Measurements from ENCODE around the gene PLCB1.
"Not testable (repeated sequence)": the region's sequence is repeated elsewhere in the genome, so short reads cannot be mapped to it uniquely, and the experiment has no call there.

PLCB1 gene

DNA sequence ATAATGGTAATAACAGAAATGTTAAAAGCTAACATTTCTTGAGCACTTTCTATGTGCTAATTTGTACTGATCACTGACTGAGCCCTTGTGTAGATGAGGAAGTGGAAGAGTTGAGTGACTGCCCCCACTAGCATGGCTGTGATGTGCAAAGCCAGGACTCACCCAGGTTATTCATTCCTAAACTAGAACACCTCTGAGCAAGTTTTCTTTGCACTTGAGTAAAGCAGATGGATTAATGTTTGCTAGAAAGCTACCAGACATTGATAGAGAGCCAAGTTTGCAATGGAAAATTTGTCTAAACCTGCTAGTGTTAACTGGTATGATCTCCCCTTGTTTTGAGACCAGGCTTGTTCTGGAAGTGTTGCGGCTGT lies 469.5 kb downstream of the PLCB1 start:
- no peak for DNase-seq (ENCODE audit: low read depth, low spot score)

DNA sequence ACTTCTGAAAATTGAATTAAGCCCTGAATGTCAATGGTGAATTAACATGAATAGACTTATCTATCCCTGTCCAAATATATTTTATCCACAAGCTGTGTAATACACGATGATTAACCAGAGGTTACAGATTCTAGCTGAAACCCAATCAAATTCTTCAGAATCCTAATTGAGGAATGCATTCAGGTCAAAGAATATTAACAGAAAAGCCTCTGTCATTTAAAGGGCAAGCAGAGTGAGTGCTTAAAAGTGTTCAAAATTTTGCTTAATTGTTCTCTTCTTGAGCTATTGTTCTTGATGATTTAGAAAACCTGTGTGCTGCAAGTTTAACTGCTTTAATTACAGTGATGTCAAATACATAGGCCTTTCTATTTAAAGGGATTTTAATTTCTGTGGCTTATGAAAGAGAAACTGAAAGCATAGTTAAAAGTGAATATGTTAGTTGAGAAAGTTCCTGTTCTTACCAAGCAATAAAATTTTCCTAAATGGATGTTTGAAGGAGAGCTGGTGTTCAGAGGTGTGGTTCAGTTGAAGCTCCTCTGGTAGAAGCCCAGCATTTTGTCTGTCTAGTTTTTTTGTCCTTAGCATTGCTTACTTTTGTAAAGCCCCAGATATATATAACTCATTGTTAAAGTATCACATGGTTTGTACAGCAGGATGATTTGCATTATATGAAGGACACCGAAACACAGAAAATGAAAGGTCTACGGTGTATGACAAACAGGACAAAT lies 470.5 kb downstream of the PLCB1 start:
- DNase-seq (ENCODE audit: low read depth, low spot score) = no peak

DNA sequence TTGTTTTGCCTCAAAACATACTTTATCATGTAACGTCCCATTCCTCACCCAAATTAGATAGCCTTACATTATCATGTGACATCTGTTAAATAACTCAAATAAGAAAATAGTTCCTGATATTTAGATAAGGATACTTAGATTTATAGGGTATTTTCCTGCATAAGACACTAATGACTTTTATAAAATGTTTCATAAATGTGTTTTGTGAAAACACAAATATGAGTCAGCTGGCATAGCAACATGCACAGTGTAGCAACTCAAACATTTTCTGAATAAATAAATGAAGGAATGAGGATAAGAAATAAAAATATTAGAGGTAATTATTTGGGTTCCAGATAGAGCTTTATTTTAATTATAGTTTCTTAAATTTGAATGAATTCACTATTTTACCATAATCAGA lies 476.4 kb downstream of the PLCB1 start:
- no peak for DNase-seq (ENCODE audit: low read depth, low spot score)

- DNase-seq (ENCODE audit: low read depth, low spot score) = no peak
These were observed 484.7 kb downstream of the PLCB1 start for GRCh38 chr20:8616792-8617191.

DNA sequence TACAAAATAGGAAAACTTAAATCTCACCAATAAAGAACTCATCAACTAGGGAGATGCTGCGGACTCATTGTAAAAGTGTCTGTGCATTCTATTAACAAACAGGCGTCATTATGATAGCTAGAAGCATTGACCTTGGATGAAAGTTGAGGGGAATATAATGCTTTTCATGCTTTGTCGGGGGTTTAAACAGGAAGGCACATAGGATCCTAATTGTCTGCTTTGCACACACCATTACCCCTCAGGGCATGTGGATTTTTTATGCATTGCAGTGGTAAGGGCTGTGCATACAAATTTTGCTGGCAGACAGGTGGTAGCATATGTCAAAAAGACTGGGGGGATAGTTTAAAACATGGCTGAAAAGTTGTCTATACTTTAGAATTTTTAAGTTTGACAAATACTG lies 488.9 kb downstream of the PLCB1 start:
- DNase-seq (ENCODE audit: low read depth, low spot score) = no peak

DNA sequence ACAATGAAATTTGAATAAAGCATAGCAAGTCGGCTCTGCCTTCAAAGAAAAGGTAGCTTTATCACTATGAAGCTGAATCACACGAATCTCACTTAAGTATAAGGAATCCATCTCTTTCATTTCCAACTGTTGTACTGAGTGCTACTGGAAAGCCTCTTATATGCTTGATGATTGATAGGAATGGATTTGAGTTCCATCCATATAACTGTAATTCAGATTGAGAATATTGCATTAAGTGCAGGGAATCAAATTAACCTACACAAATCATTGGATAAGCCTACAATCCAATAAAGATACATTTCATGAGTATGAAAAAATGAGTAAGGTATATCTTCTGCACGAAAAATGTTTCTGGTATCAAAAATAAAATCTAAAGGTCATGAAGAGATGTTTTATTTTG lies 492.0 kb downstream of the PLCB1 start:
- DNase-seq (ENCODE audit: low read depth, low spot score) = no peak

DNA sequence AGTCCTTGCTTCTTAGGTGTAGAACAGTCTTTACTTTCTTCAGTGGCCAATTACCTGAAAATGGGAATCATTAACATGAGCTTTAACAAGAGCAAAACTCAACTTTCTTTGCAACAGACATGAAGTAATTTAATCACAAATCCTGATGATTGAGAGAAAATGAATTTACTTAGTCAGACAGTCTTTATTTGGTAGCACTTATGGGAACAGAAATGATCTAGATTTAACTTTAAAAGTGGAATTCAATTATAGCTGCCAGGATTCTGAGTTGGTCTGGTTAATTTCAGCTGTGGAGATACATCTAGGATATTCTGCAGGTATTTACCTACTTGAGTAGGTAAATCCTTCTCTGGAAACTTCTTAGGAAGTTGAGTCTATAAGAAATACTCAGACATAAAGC lies 492.6 kb downstream of the PLCB1 start:
- DNase-seq (ENCODE audit: low read depth, low spot score) = no peak

DNA sequence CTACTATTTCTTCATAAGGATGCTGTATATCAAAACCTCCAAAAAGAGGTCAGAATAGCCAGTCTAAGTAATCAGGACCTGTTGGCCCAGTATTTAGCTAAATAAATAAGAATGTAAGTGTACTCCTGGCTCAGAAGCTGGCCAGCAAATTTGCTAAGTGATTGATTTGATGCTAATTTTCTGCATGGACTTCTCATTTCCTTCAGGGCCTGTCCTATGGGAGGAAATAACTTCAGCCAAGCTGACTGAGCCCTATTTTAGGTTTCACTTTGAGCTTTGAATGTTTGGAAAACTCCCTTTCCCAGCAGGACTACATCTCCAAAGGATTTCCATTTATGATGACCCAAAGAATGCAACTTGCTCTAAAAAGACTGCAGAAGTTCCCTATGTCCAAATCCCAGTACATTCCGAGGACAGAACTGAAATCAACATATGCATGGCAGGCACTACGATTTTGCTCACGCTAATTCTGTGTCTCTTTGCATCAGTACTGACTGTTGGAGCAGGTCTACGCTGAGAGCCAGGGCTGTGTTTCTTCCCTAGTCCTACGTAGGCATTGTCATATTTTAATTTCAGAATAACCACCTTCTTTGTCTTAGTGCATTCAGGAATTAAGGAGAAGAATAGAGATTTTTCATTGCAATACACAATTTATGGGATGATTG lies 495.4 kb downstream of the PLCB1 start:
- no peak for DNase-seq (ENCODE audit: low read depth, low spot score)

DNA sequence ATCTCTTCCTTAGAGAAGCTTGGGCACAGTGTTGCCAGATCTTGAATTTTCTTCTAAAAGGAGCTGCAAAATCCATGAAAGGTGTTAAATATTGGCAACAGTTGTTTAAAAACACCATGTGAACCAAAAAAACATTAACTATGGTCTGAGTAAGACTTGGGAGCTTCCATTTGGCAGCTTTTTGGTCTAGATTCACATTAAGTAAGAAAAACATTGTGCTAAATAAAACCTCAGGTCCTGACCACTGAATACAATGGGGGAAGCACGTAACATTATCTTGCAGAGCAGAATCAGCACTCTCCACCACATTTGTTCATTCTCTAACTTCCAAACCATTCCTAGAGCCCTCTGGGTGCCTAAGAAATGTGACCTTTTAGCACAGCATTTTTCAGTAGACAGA lies 499.2 kb downstream of the PLCB1 start:
- DNase-seq (ENCODE audit: low read depth, low spot score) = no peak

DNA sequence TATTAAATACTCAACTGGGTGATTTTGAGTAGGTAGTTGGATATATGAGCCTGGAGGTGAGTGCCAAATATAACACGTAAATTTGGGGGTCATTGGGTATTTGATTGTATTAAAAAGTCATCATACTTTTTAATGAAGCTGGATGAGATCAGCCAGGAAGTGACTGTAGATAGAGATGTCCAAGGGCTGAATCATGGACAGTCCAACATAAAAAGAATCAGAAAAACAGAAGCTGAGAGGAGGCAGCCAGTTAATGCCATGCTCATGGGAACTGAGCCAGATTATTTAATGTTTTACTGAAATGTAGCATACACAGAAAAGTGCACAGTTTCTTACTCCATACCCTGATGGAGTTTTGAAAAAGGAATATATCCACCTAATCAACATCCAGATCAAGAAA lies 501.3 kb downstream of the PLCB1 start:
- no peak for DNase-seq (ENCODE audit: low read depth, low spot score)

DNA sequence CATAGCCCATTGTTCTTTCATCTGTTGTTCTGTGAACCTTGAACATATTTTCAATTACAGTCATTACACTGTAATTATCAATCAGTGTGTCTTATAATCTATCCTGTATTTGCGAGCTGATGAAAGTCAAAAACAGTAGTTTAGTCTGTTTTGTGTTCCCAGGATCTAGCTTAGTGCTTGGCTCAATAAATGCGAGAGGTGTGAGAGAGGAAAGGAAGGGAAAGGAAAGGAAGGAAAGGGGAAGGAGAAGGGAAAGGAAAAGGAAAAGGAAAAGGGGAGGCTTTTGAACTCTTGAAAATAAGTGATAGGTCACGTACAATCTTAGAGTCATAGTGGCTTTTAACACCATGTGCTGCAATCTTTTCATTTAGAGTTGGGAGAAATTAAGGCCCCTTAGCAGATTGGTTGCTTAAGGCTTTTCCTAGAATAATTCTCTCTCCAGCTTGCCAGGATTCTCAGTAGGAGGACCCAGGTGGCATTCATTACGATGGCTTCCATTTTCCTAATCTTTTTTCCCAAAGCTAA lies 503.0 kb downstream of the PLCB1 start:
- DNase-seq (ENCODE audit: low read depth, low spot score) = no peak

- DNase-seq (ENCODE audit: low read depth, low spot score) = no peak
These were observed 503.8 kb downstream of the PLCB1 start for GRCh38 chr20:8635837-8636236.

- no peak for DNase-seq (ENCODE audit: low read depth, low spot score)
These were observed 507.2 kb downstream of the PLCB1 start for GRCh38 chr20:8639112-8639778.

DNA sequence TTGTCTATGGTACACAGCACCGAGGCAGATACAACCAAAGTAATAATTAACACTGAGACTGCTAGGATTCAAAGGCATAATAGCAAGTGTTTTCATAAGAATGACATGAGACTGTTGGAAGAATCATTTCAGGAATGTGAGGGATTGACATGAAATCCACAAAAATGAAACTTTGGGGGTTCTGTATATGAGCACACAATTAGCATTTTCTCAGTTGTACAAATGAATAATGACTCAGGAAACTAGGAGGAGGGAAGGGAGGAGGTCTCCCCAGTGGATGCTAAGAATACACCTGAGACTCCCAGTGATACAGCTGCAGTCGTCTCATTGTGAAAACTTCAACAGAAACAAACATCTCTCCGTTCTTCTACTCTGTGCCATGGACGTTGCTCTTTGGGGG lies 508.4 kb downstream of the PLCB1 start:
- DNase-seq (ENCODE audit: low read depth, low spot score) = no peak

DNA sequence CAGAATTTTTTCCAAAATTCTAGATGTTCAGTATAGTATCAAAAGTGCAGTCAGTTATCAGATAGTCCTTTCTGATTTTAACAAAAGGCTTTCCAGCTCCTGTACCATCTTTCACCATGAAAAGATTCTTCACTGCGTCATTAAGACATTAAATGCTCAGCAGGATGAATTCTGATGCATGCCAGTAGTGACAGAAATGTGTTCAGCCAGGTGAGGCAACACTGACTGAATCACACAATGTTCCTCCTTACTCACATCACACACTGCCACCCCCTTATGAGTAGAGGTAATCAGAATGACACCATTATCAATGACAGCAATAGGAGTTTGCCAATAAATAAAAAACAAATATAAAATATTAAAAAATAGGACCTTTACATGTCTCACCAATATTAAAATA lies 510.2 kb downstream of the PLCB1 start:
- no peak for DNase-seq (ENCODE audit: low read depth, low spot score)

GRCh38 chr20:8644468-8644867 lies 512.4 kb downstream of the PLCB1 start:
- DNase-seq (ENCODE audit: low read depth, low spot score) = not testable (repeated sequence)

DNA sequence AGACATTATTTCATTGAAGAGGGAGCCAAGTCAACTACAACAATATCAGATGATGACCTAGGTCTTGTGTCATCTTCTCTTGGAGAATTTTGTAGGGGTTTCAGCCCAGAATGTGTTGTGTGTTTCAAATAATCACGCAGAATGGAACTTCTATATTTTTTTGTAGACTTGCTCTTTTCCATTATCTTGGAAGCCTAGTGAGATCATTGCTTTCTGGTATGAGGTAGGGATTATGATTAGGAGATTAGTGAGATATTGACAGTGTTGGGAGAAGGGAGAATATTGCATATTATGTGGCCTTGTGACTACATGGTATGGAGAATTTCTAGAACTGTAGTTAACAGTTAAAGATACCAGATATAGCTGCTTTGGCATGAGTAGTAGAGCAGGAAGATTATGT lies 513.3 kb downstream of the PLCB1 start:
- no peak for DNase-seq (ENCODE audit: low read depth, low spot score)

- DNase-seq (ENCODE audit: low read depth, low spot score) = no peak
These were observed 514.0 kb downstream of the PLCB1 start for GRCh38 chr20:8646033-8646441.

- no peak for DNase-seq (ENCODE audit: low read depth, low spot score)
These were observed 514.6 kb downstream of the PLCB1 start for GRCh38 chr20:8646716-8647115.

- DNase-seq (ENCODE audit: low read depth, low spot score) = no peak
These were observed 515.9 kb downstream of the PLCB1 start for GRCh38 chr20:8647961-8648441.

DNA sequence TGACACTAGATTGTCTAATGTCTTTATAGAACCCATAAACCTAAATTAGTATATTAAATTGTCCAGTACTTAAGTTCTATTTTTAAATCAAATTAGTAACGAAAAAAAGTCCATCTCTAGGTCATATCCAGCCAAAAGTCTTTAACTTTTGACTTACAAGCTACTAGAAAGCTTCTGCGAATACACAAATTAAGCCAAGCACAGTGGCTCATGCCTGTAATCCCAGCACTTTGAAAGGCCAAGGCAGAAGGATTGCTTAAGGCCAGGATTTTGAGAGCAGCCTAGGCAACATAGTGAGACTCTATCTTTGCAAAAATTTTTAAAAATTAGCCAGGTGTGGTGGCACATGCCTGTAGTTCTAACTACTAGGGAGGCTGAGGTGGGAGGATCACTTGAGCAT lies 516.4 kb downstream of the PLCB1 start:
- no peak for DNase-seq (ENCODE audit: low read depth, low spot score)

GRCh38 chr20:8652396-8652795 lies 520.3 kb downstream of the PLCB1 start:
- DNase-seq (ENCODE audit: low read depth, low spot score) = no peak

GRCh38 chr20:8654486-8654885 lies 522.4 kb downstream of the PLCB1 start:
- DNase-seq (ENCODE audit: low read depth, low spot score) = no peak

Data from activated CD4-positive, CD25-positive, alpha-beta regulatory T cell treated with anti-CD3 and anti-CD28 coated beads, Interleukin-2, amount 50 U/mL, for 16 hours (primary cell).